HEK293T (cell line): Measurements from ENCODE around the gene FAM98C.
A peak's percentile ranks its signal among the peaks of the same experiment; 100 is the strongest.

Source experiments
- CTCF ChIA-PET: fragments of 350-600 bp; formaldehyde crosslinking; extraction: SDS; loops from one replicate; lab custom pipeline; 2021; ENCODE audit warnings: antibody characterized with exemption, inconsistent platforms; lab: Yijun Ruan, JAX
- POLR2A ChIA-PET: fragments of 350-600 bp; formaldehyde crosslinking; extraction: SDS; loops from one replicate; lab custom pipeline; 2020; ENCODE audit warnings: antibody characterized with exemption, inconsistent platforms; lab: Yijun Ruan, JAX
- DNase-seq: peaks from one replicate; pipeline ENCODE4 v3.0.0; 2012; ENCODE audit warnings: mixed read lengths; ENCODE audit errors: extremely low spot score
- ARNT ChIP-seq: fragments of 450-650 bp; IDR thresholded peaks from 2 replicates; pipeline ENCODE4 v1.6.1; 2017; ENCODE audit warnings: mild to moderate bottlenecking
- BHLHE40 ChIP-seq: fragments of 450-650 bp; IDR thresholded peaks from 2 replicates; pipeline ENCODE4 v1.6.1; 2016; ENCODE audit warnings: mild to moderate bottlenecking, moderate library complexity, borderline replicate concordance
- CTBP1 ChIP-seq: fragments of 450-650 bp; IDR thresholded peaks from 2 replicates; pipeline ENCODE4 v1.6.1; 2016; ENCODE audit warnings: borderline replicate concordance
- ELF4 ChIP-seq: fragments of 450-650 bp; IDR thresholded peaks from 2 replicates; pipeline ENCODE4 v1.6.1; 2017; ENCODE audit warnings: antibody characterized with exemption
- FOXA1 ChIP-seq: fragments of 450-650 bp; IDR thresholded peaks from 2 replicates; pipeline ENCODE4 v1.6.1; 2016; ENCODE audit warnings: mild to moderate bottlenecking
- FOXK2 ChIP-seq: fragments of 450-650 bp; IDR thresholded peaks from 2 replicates; pipeline ENCODE4 v1.6.1; 2016; ENCODE audit warnings: mild to moderate bottlenecking
- FOXM1 ChIP-seq: fragments of 450-650 bp; IDR thresholded peaks from 2 replicates; pipeline ENCODE4 v1.6.1; 2017; ENCODE audit warnings: mild to moderate bottlenecking, borderline replicate concordance
- HDGF ChIP-seq: fragments of 450-650 bp; IDR thresholded peaks from 2 replicates; pipeline ENCODE4 v1.6.1; 2017; ENCODE audit warnings: antibody characterized with exemption, borderline replicate concordance
- L3MBTL2 ChIP-seq: fragments of 450-650 bp; conservative IDR thresholded peaks from 2 replicates; pipeline ENCODE4 v1.6.1; 2016; ENCODE audit warnings: mild to moderate bottlenecking
- LEF1 ChIP-seq: fragments of 450-650 bp; IDR thresholded peaks from 2 replicates; pipeline ENCODE4 v1.6.1; 2017; ENCODE audit warnings: mild to moderate bottlenecking, borderline replicate concordance
- NFRKB ChIP-seq: fragments of 450-650 bp; IDR thresholded peaks from 2 replicates; pipeline ENCODE4 v1.6.1; 2016; ENCODE audit warnings: mild to moderate bottlenecking, moderate library complexity
- PKNOX1 ChIP-seq: fragments of 450-650 bp; IDR thresholded peaks from 2 replicates; pipeline ENCODE4 v1.6.1; 2016
- SP1 ChIP-seq: fragments of 450-650 bp; IDR thresholded peaks from 2 replicates; pipeline ENCODE4 v1.6.1; 2017
- SUZ12 ChIP-seq: fragments of 450-650 bp; IDR thresholded peaks from 2 replicates; pipeline ENCODE4 v1.6.1; 2016; ENCODE audit warnings: mild to moderate bottlenecking
- TARDBP ChIP-seq: fragments of 450-650 bp; IDR thresholded peaks from 2 replicates; pipeline ENCODE4 v1.6.1; 2016
- ZNF384 ChIP-seq: fragments of 450-650 bp; IDR thresholded peaks from 2 replicates; pipeline ENCODE4 v1.6.1; 2016

The FAM98C gene

GRCh38 chr19:38386971-38387549 is 15.8 kb upstream of the FAM98C start:
- TF ChIP-seq PKNOX1, result no peak
- TF ChIP-seq FOXM1, result no peak
- no peak for TF ChIP-seq FOXK2
- ChIA-PET CTCF (interaction anchor here (0.7 to 1.5 kb wide), 3 partner anchors 16 to 153 kb away, joined by 3 to 8 read pairs (median 4); partner anchors contain the start of genes CATSPERG and FAM98C), POLR2A (interaction anchor here (1.2 to 2.2 kb wide), 3 partner anchors 13 to 232 kb away, joined by 4 to 23 read pairs (median 18); partner anchors contain the start of genes EIF3K, FAM98C and PSMD8)
- no peak for DNase-seq

GRCh38 chr19:38387550-38388348 is 15.1 kb upstream of the FAM98C start, which contains the start of gene GGN:
Gene GGN (minus strand): TSS chr19:38388034. CDS start chr19:38387261, 773 bp downstream.
- no peak for TF ChIP-seq L3MBTL2
- TF ChIP-seq NFRKB, result no peak
- no peak for TF ChIP-seq ZNF384
- no peak for TF ChIP-seq FOXM1
- no peak for TF ChIP-seq SUZ12
- TF ChIP-seq FOXA1, result no peak
- no peak for TF ChIP-seq BHLHE40
- TF ChIP-seq FOXK2, result no peak
- TF ChIP-seq TARDBP, result no peak
- no peak for TF ChIP-seq ELF4
- TF ChIP-seq PKNOX1, result no peak
- no peak for TF ChIP-seq CTBP1
- no peak for TF ChIP-seq ARNT
- TF ChIP-seq SP1, result no peak
- no peak for TF ChIP-seq HDGF
- no peak for TF ChIP-seq LEF1
- peak; percentile 94 for DNase-seq
- CTCF ChIA-PET, result interaction anchor here (0.6 to 1.5 kb wide), 5 partner anchors 15 to 197 kb away, joined by 3 to 8 read pairs (median 4); partner anchors contain the start of genes CATSPERG and FAM98C
- POLR2A ChIA-PET, result interaction anchor here (0.7 to 2.2 kb wide), 5 partner anchors 12 to 231 kb away, joined by 3 to 23 read pairs (median 4); partner anchors contain the start of genes EIF3K, FAM98C and PSMD8

- CTCF ChIA-PET, result interaction anchor here (0.6 to 1.5 kb wide), 5 partner anchors 14 to 484 kb away, joined by 3 to 8 read pairs (median 4); partner anchors contain the start of gene FAM98C
- POLR2A ChIA-PET, result interaction anchor here (1.2 to 2.2 kb wide), 3 partner anchors 14 to 230 kb away, joined by 4 to 23 read pairs (median 18); partner anchors contain the start of genes EIF3K, FAM98C and PSMD8
- peak; percentile 48 for DNase-seq
- no peak for TF ChIP-seq PKNOX1
- TF ChIP-seq NFRKB, result no peak
- peak; percentile 24; the same call in 1 of the 2 replicates for TF ChIP-seq FOXM1
These were observed 14.4 kb upstream of the FAM98C start, which contains the start of gene SPRED3 for GRCh38 chr19:38388349-38389100. Gene SPRED3 (plus strand): TSS chr19:38388697. CDS start chr19:38390303, 1,606 bp downstream.

- no peak for DNase-seq
- TF ChIP-seq PKNOX1, result no peak
- ChIA-PET CTCF (interaction anchor here (0.6 to 1.3 kb wide), 2 partner anchors 145 to 484 kb away, joined by 3 to 4 read pairs; no protein-coding TSS in a partner anchor), POLR2A (interaction anchor here (1.3 to 2.2 kb wide), 2 partner anchors 14 kb away, joined by 4 to 23 read pairs; partner anchors contain the start of gene FAM98C)
These were observed 13.6 kb upstream of the FAM98C start for GRCh38 chr19:38389101-38389925.
